ENCODE results near the gene NFATC2. TPM values are rescaled to one million over a fixed set of nuclear protein-coding genes. Genes with fewer than 3 reads are reported as not detected.

NFATC2 gene
- total and polyA plus RNA-seq, 2 of the 8 experiments (the other 6 are each of a cell fraction or from before 2014, with no cell fraction given), result 0.27 to 0.91 TPM

GRCh38 chr20:51432875-51433274 lies 109.6 kb downstream of the NFATC2 start:
- Histone ChIP-seq H3K4ac (replicated peaks; ENCODE audit: insufficient read length, low read depth, low read length) (no peak overlapping the region), H3K23me2 (ENCODE audit: low read depth, low read length) (peaks cover 3% of the 10 kb centered on the region; the same call in 1 of the 2 replicates), H2BK120ac (replicated peaks; ENCODE audit: low read depth, low read length) (no peak overlapping the region), H3K4me3 (ENCODE audit: extremely low read depth in 1 of 4, insufficient read depth in 2 of 4, low read depth in 3 of 4, low read length in 4 of 4) (no peak overlapping the region), H2BK5ac (ENCODE audit: low read depth, low read length) (no peak overlapping the region), H3K4me2 (ENCODE audit: insufficient read depth in 1 of 2, low read depth in 2 of 2, low read length in 2 of 2) (no peak overlapping the region), H3K18ac (ENCODE audit: extremely low read depth, low read length) (no peak overlapping the region), H4K91ac (replicated peaks; ENCODE audit: insufficient read length, low read length) (no peak overlapping the region), H2BK15ac (ENCODE audit: low read length) (no peak overlapping the region), H3K27me3 (replicated peaks in 1 of 4; ENCODE audit: control insufficient read depth in 3 of 4, extremely low read depth in 1 of 4, insufficient read depth in 3 of 4, low read length in 3 of 4) (no peaks in the 10 kb centered on the region), H3K14ac (ENCODE audit: insufficient read length) (no peak overlapping the region), H3K36me3 (ENCODE audit: control insufficient read depth in 2 of 4, insufficient read depth in 4 of 4, low read length in 3 of 4) (no peaks in the 10 kb centered on the region), H3K9me3 (ENCODE audit: insufficient read depth in 2 of 2, low read depth in 1 of 2, low read length in 1 of 2) (no peaks in the 10 kb centered on the region), H4K8ac (ENCODE audit: extremely low read depth, insufficient read depth, low read length) (no peak overlapping the region), H3K4me1 (replicated peaks in 1 of 4; ENCODE audit: control insufficient read depth in 3 of 4, insufficient read depth in 4 of 4, low read length in 3 of 4) (peaks cover 0 to 4% (median 2%) of the 10 kb centered on the region in 4 experiments; a peak in 2 of 7 replicates), H4K20me1 (replicated peaks in 1 of 2; ENCODE audit: control insufficient read depth in 1 of 2, insufficient read depth in 2 of 2, low read length in 2 of 2) (no peaks in the 10 kb centered on the region), H3K79me2 (ENCODE audit: control insufficient read depth in 1 of 2, insufficient read depth in 2 of 2, low read length in 2 of 2) (no peaks in the 10 kb centered on the region), H3K23ac (ENCODE audit: insufficient read length) (no peak overlapping the region), H3K79me1 (ENCODE audit: low read depth, low read length) (no peaks in the 10 kb centered on the region), H2BK20ac (ENCODE audit: low read length) (no peak overlapping the region), H2AK5ac (ENCODE audit: low read depth, low read length) (no peak overlapping the region), H2AFZ (ENCODE audit: low read length) (no peak overlapping the region), H3K9ac (replicated peaks in 1 of 4; ENCODE audit: extremely low read depth in 1 of 4, low read depth in 3 of 4, low read length in 3 of 4) (no peak overlapping the region), H3K27ac (ENCODE audit: low read depth, low read length) (no peak overlapping the region), H2BK12ac (ENCODE audit: low read depth, low read length) (no peak overlapping the region), H4K5ac (ENCODE audit: insufficient read length, low read depth, low read length) (no peak overlapping the region), H3K56ac (replicated peaks; ENCODE audit: insufficient read length, low read depth, low read length) (no peak overlapping the region)
- no peak for FAIRE-seq
- no peak for DNase-seq (ENCODE audit: low read depth in 1 of 2, low spot score in 2 of 2)
- 71% methylated on average over 3 of the region's 3 CpGs; no CpG with 5 or more reads in 1 of the 2 experiments for WGBS, 2 experiments (ENCODE audit: extremely low coverage in 1 of 2, insufficient coverage in 1 of 2, insufficient read length in 1 of 2, insufficient replicate concordance in 2 of 2, low coverage in 1 of 2, low lambda C conversion rate in 2 of 2, missing lambda C conversion rate in 1 of 2)
- no peak for TF ChIP-seq SP4 (IDR thresholded peaks at IDR 0.05; ENCODE audit: low read length)
- TF ChIP-seq NANOG (IDR thresholded peaks at IDR 0.05; ENCODE audit: insufficient read depth, low read depth, low read length, poor library complexity, severe bottlenecking), result no peak
- TF ChIP-seq SIN3A (conservative IDR thresholded peaks at IDR 0.05 in 1 of 2, IDR thresholded peaks at IDR 0.05 in 1 of 2; ENCODE audit: low read depth in 1 of 2, low read length in 2 of 2), result no peak
- POLR2A ChIA-PET (ENCODE audit: partially characterized antibody), result interaction anchor here (0.8 kb wide), 1 partner anchor 9 kb away, joined by 3 read pairs; no protein-coding TSS in a partner anchor
- CTCF ChIA-PET (ENCODE audit: partially characterized antibody), result interaction anchor here (1.0 kb wide), 1 partner anchor 52 kb away, joined by 3 read pairs; no protein-coding TSS in a partner anchor
